ENCODE data around the gene C1QTNF2. TPM values are rescaled to one million over a fixed set of nuclear protein-coding genes. Genes with fewer than 3 reads are reported as not detected.

C1QTNF2 gene
- total and polyA plus RNA-seq, 4 donors: 0.17 to 0.37 (median 0.23) TPM

- Histone ChIP-seq H3K36me3 (ENCODE audit: control insufficient read depth in 4 of 4, insufficient read depth in 3 of 4, low read depth in 1 of 4, low read length in 3 of 4) (no peaks in the 10 kb centered on the region), H3K4me1 (ENCODE audit: control insufficient read depth in 4 of 4, insufficient read depth in 4 of 4, low read length in 3 of 4) (peaks cover 0 to 11% (median 2%) of the 10 kb centered on the region in 4 donors), H3K9me3 (ENCODE audit: control insufficient read depth in 4 of 4, low read length in 3 of 4) (no peaks in the 10 kb centered on the region), H3K9ac (ENCODE audit: low read depth in 1 of 2, low read length in 2 of 2) (no peak overlapping the region), H3K27ac (ENCODE audit: low read depth in 1 of 2, low read length in 2 of 2) (peak overlapping the region in 1 of 2 donors; percentile 63), H3K27me3 (ENCODE audit: control insufficient read depth in 4 of 4, insufficient read depth in 4 of 4, low read length in 3 of 4) (peaks cover 0 to 9% (median 2%) of the 10 kb centered on the region in 4 donors), H3K4me3 (ENCODE audit: low read depth in 1 of 3, low read length in 3 of 3) (peak overlapping the region; percentile 23 to 48 (median 30))
- WGBS: 5% methylated on average over 45 of the region's 45 CpGs
- no peak for TF ChIP-seq TAF1 (conservative IDR thresholded peaks at IDR 0.05)
- no peak for TF ChIP-seq ZBTB33 (IDR thresholded peaks at IDR 0.05)
- no peak for TF ChIP-seq HNF4A (conservative IDR thresholded peaks at IDR 0.05)
- no peak for DNase-seq (ENCODE audit: low spot score)
Measured at GRCh38 chr5:160311491-160312133, 58.8 kb downstream of the C1QTNF2 start.

GRCh38 chr5:160310552-160311295 is 59.7 kb downstream of the C1QTNF2 start:
- no peaks in the 10 kb centered on the region for H3K9me3 ChIP-seq (ENCODE audit: control insufficient read depth in 4 of 4, low read length in 3 of 4)
- DNase-seq (ENCODE audit: low spot score): no peak
- H3K27ac ChIP-seq (ENCODE audit: low read depth in 1 of 2, low read length in 2 of 2): no peak overlapping the region
- H3K4me1 ChIP-seq (ENCODE audit: control insufficient read depth in 4 of 4, insufficient read depth in 4 of 4, low read length in 3 of 4): peaks cover 0 to 11% (median 2%) of the 10 kb centered on the region in 4 donors
- 77% methylated on average over 4 of the region's 4 CpGs for WGBS
- H3K27me3 ChIP-seq (ENCODE audit: control insufficient read depth in 4 of 4, insufficient read depth in 4 of 4, low read length in 3 of 4): peaks cover 0 to 9% (median 2%) of the 10 kb centered on the region in 4 donors
- TF ChIP-seq HNF4A (conservative IDR thresholded peaks at IDR 0.05) (no peak), REST (IDR thresholded peaks at IDR 0.05) (no peak), RXRA (IDR thresholded peaks at IDR 0.05) (no peak), SP1 (IDR thresholded peaks at IDR 0.05) (no peak), CTCF (IDR thresholded peaks at IDR 0.05; ENCODE audit: low read depth, low read length, missing input control) (no peak), ZBTB33 (IDR thresholded peaks at IDR 0.05) (no peak), YY1 (IDR thresholded peaks at IDR 0.05) (no peak), GABPA (IDR thresholded peaks at IDR 0.05 in 1 of 2, conservative IDR thresholded peaks at IDR 0.05 in 1 of 2) (no peak)
- no peak overlapping the region for H3K4me3 ChIP-seq (ENCODE audit: low read depth in 1 of 3, low read length in 3 of 3)
- no peak overlapping the region for H3K9ac ChIP-seq (ENCODE audit: low read depth in 1 of 2, low read length in 2 of 2)
- no peaks in the 10 kb centered on the region for H3K36me3 ChIP-seq (ENCODE audit: control insufficient read depth in 4 of 4, insufficient read depth in 3 of 4, low read depth in 1 of 4, low read length in 3 of 4)
